K562 (cell line): ENCODE results near the gene PRR16. TPM values are rescaled to one million over a fixed set of nuclear protein-coding genes. Genes with fewer than 3 reads are reported as not detected.

Experiments used
- CC2D1A ChIP-seq: fragments of 450-650 bp; IDR thresholded peaks from 2 replicates; pipeline ENCODE4 v1.6.1; 2017; ENCODE audit warnings: mild to moderate bottlenecking
- CUX1 ChIP-seq: fragments of 200-800 bp; sonication (Bioruptor generic); IDR thresholded peaks from 2 replicates; pipeline ENCODE4 v1.6.1; 2016; ENCODE audit warnings: missing genetic modification characterization, missing compliant biosample characterization
- HNRNPL ChIP-seq: fragments of 200-400 bp; formaldehyde crosslinking; IDR thresholded peaks from 2 replicates; pipeline ENCODE4 v1.6.1; 2017; ENCODE audit warnings: low read depth, mild to moderate bottlenecking, low read length
- LARP7 ChIP-seq: fragments of 450-650 bp; IDR thresholded peaks from 2 replicates; pipeline ENCODE4 v1.6.1; 2016
- MEIS2 ChIP-seq: fragments of 450-650 bp; IDR thresholded peaks from 2 replicates; pipeline ENCODE4 v1.6.1; 2014; ENCODE audit warnings: mild to moderate bottlenecking; ENCODE audit not compliant: partially characterized antibody
- POLR2B ChIP-seq: fragments of 450-650 bp; IDR thresholded peaks from 2 replicates; pipeline ENCODE4 v1.6.1; 2018; ENCODE audit warnings: low read depth; ENCODE audit not compliant: partially characterized antibody
- RAD51 ChIP-seq: fragments of 450-650 bp; IDR thresholded peaks from 2 replicates; pipeline ENCODE4 v1.7.1; 2016; ENCODE audit warnings: low read depth, mild to moderate bottlenecking, borderline replicate concordance
- SAP30 ChIP-seq: fragments of 200-600 bp; sonication (generic); IDR thresholded peaks from 2 replicates; pipeline ENCODE4 v1.6.1; 2012; ENCODE audit warnings: borderline replicate concordance, low read depth, mild to moderate bottlenecking, moderate library complexity, low read length, control low read depth, inconsistent platforms; ENCODE audit not compliant: insufficient read depth, poor library complexity, severe bottlenecking
- ZNF263 ChIP-seq: sonication (generic); formaldehyde crosslinking; IDR thresholded peaks from 2 replicates; pipeline ENCODE4 v1.8.0; 2022; ENCODE audit warnings: mild to moderate bottlenecking, missing genetic modification reagents, borderline replicate concordance
- ZNF551 ChIP-seq: fragments of 250-450 bp; sonication (Bioruptor Pico); IDR thresholded peaks from 2 replicates; pipeline ENCODE4 v1.5.0; 2021; ENCODE audit warnings: mild to moderate bottlenecking, moderate library complexity
- ZZZ3 ChIP-seq: fragments of 450-650 bp; IDR thresholded peaks from 2 replicates; pipeline ENCODE4 v1.6.1; 2016; ENCODE audit warnings: antibody characterized with exemption, mild to moderate bottlenecking, moderate library complexity
- polyA plus RNA-seq, 8 experiments: library from polyadenylated mRNA; depleted of rRNA in 4 of 8; stranded (reverse) in 5 of 8; unstranded in 3 of 8; fragments of >200 nt; fragmentation: Nextera tagmentation in 2 of 8; fragmentation: Illumina TruSeq in 1 of 8; extraction: Ambion mirVana in 2 of 8; extraction: Trizol in 1 of 8; gene quantifications; 2 replicates each; pipeline versions ENCODE4 v1.2.1 to v1.2.3, GENCODE V29; 2011 to 2014; ENCODE audit warnings: inconsistent platforms in 1 of 8, missing spikeins in 1 of 8
- total RNA-seq, 7 experiments: library from RNA; depleted of rRNA in 6 of 7; stranded (reverse); fragments of >200 nt in 6 of 7; fragmentation: Illumina TruSeq in 2 of 7; extraction: Trizol in 2 of 7; gene quantifications; 2 replicates each; pipeline versions ENCODE4 v1.2.1 to v1.2.3, GENCODE V29; 2011 to 2021; ENCODE audit warnings: low replicate concordance in 1 of 7
- TF ChIP-seq, protein P1 (sequence below): sonication (generic); formaldehyde crosslinking; IDR thresholded peaks from 2 replicates; pipeline ENCODE4 v1.8.0; 2022; ENCODE audit warnings: mild to moderate bottlenecking, missing genetic modification reagents
- TF ChIP-seq, protein P2 (sequence below): fragments of 450-650 bp; formaldehyde crosslinking; IDR thresholded peaks from 2 replicates; pipeline ENCODE4 v1.4.0; 2022; ENCODE audit warnings: mild to moderate bottlenecking, moderate library complexity

The PRR16 gene
- total and polyA plus RNA-seq, 9 of the 15 experiments (the other 6 are each of a cell fraction or from before 2014, with no cell fraction given): 0.61 to 10.1 (median 3.3) TPM

DNA sequence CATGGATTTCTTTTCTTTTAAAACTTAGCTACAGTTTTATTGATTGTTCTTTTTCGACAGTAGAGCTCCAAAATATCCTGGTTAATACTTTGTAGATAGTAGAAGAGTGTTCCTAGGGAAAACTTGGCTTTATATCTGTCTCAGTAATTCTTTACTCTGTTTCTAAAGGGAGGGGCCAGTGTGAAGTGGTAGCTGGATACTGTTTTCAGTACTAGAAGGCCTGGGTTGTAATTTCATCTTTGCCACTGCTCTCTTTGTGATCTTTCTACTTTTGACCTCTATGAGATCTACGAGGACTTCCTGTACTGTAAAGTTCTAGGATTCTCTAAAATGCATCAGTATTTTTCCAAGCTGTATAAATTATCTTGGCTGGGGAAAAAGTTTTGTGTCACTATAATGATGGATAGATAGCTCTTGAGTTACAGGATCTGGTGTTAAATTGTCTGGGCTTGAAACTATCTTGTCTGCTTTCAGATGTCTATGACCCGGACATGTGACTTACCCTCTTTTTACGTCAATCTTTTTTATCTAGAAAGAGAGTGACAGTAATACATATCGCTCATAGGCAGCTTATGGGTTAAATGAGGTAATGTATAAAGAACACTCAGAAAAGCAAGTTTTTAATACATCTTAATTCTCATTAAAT lies 53.6 kb downstream of the PRR16 start (continued):
- TF ChIP-seq CC2D1A (no peak), ZZZ3 (no peak), POLR2B (no peak), ZNF551 (CRISPR knock-in tag) (no peak), MEIS2 (peak; percentile 76), SAP30 (no peak), CUX1 (CRISPR knock-in tag) (no peak), HNRNPL (no peak), ZNF263 (no peak), LARP7 (no peak), RAD51 (no peak)
- TF ChIP-seq, protein P1, sequence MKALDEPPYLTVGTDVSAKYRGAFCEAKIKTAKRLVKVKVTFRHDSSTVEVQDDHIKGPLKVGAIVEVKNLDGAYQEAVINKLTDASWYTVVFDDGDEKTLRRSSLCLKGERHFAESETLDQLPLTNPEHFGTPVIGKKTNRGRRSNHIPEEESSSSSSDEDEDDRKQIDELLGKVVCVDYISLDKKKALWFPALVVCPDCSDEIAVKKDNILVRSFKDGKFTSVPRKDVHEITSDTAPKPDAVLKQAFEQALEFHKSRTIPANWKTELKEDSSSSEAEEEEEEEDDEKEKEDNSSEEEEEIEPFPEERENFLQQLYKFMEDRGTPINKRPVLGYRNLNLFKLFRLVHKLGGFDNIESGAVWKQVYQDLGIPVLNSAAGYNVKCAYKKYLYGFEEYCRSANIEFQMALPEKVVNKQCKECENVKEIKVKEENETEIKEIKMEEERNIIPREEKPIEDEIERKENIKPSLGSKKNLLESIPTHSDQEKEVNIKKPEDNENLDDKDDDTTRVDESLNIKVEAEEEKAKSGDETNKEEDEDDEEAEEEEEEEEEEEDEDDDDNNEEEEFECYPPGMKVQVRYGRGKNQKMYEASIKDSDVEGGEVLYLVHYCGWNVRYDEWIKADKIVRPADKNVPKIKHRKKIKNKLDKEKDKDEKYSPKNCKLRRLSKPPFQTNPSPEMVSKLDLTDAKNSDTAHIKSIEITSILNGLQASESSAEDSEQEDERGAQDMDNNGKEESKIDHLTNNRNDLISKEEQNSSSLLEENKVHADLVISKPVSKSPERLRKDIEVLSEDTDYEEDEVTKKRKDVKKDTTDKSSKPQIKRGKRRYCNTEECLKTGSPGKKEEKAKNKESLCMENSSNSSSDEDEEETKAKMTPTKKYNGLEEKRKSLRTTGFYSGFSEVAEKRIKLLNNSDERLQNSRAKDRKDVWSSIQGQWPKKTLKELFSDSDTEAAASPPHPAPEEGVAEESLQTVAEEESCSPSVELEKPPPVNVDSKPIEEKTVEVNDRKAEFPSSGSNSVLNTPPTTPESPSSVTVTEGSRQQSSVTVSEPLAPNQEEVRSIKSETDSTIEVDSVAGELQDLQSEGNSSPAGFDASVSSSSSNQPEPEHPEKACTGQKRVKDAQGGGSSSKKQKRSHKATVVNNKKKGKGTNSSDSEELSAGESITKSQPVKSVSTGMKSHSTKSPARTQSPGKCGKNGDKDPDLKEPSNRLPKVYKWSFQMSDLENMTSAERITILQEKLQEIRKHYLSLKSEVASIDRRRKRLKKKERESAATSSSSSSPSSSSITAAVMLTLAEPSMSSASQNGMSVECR (CRISPR knock-in tag): no peak
- TF ChIP-seq, protein P2, sequence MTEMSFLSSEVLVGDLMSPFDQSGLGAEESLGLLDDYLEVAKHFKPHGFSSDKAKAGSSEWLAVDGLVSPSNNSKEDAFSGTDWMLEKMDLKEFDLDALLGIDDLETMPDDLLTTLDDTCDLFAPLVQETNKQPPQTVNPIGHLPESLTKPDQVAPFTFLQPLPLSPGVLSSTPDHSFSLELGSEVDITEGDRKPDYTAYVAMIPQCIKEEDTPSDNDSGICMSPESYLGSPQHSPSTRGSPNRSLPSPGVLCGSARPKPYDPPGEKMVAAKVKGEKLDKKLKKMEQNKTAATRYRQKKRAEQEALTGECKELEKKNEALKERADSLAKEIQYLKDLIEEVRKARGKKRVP: no peak
